Adrenal gland (tissue), 5 donors: ENCODE results near the gene FURIN.

ENCODE experiments used
- CTCF ChIP-seq, 6 experiments: fragments of 450-650 bp in 4 of 6; fragments of 200-600 bp in 2 of 6; sonication (generic) in 1 of 6; IDR thresholded peaks; 1 replicate in 5 of 6; 2 replicates in 1 of 6; pipeline versions ENCODE4 v1.5.1 to v1.8.0; 2016 to 2021; ENCODE audit warnings: antibody characterized with exemption in 6 of 6, mild to moderate bottlenecking in 2 of 6, moderate library complexity in 1 of 6
- POLR2A ChIP-seq, 2 donors: fragments of 450-650 bp; IDR thresholded peaks; one replicate each; pipeline ENCODE4 v1.6.1; 2017; ENCODE audit warnings: antibody characterized with exemption in 2 of 2, mild to moderate bottlenecking in 2 of 2, moderate library complexity in 1 of 2
- donor health status: DM: no; HTN: no; CAD: no.

- no peak for TF ChIP-seq CTCF (IDR thresholded peaks at IDR 0.05)
- TF ChIP-seq POLR2A (IDR thresholded peaks at IDR 0.05) = no peak
Measured at GRCh38 chr15:90820481-90820880, 47.9 kb upstream of the FURIN start.
